AG09309 (cell line): ENCODE results near the gene ZNF831.

Experiments
- DNase-seq: peaks from one replicate; pipeline ENCODE4 v3.0.0-alpha.2; 2010; ENCODE audit warnings: low read depth
- H3K4me3 ChIP-seq: 2 replicates; pipeline ENCODE4 v1.5.1; 2011; ENCODE audit warnings: mild to moderate bottlenecking, low read depth, low read length, moderate library complexity; ENCODE audit not compliant: control insufficient read depth
- CTCF ChIP-seq: IDR thresholded peaks from 2 replicates; pipeline ENCODE4 v1.5.1; 2011; ENCODE audit warnings: mild to moderate bottlenecking, low read depth, low read length, inconsistent platforms; ENCODE audit not compliant: insufficient read depth, control insufficient read depth; ENCODE audit errors: missing control alignments

Gene ZNF831

GRCh38 chr20:59291740-59292383, 128.2 kb downstream of the ZNF831 start:
- no peak for DNase-seq
- H3K4me3 ChIP-seq: no peak overlapping the region
- TF ChIP-seq CTCF: no peak

GRCh38 chr20:59295531-59295930, 131.9 kb downstream of the ZNF831 start:
- DNase-seq: no peak
- no peak for TF ChIP-seq CTCF
- no peak overlapping the region for H3K4me3 ChIP-seq

GRCh38 chr20:59297686-59298085, 134.1 kb downstream of the ZNF831 start:
- H3K4me3 ChIP-seq: no peak overlapping the region
- DNase-seq: no peak
- TF ChIP-seq CTCF: no peak

- H3K4me3 ChIP-seq: no peak overlapping the region
- no peak for TF ChIP-seq CTCF
- DNase-seq: no peak
These were observed 136.3 kb downstream of the ZNF831 start for GRCh38 chr20:59299945-59300332.

GRCh38 chr20:59300333-59301081, 136.9 kb downstream of the ZNF831 start, which contains the start of gene EDN3:
Gene EDN3 (plus strand): TSS chr20:59300611. CDS start chr20:59300813, 202 bp downstream.
- no peak for TF ChIP-seq CTCF
- DNase-seq: no peak
- H3K4me3 ChIP-seq: no peak within 1 kb of the TSS

GRCh38 chr20:59301343-59302007, 137.9 kb downstream of the ZNF831 start:
- TF ChIP-seq CTCF: no peak
- no peak for DNase-seq
- no peak overlapping the region for H3K4me3 ChIP-seq
